SK-N-SH (cell line): Measurements from ENCODE around the gene ZBTB43. TPM values are rescaled to one million over a fixed set of nuclear protein-coding genes. Genes with fewer than 3 reads are reported as not detected.

Source experiments
- CTCF ChIA-PET: fragments of 300-600, 350-600 bp; formaldehyde crosslinking; extraction: SDS; loops from one replicate; lab custom pipeline; 2021; lab: Yijun Ruan, JAX
- POLR2A ChIA-PET: fragments of 350-600 bp; sonication (Branson Sonifier 250); formaldehyde crosslinking; extraction: SDS; loops from one replicate; lab custom pipeline; 2020; ENCODE audit warnings: antibody characterized with exemption, inconsistent platforms; lab: Yijun Ruan, JAX
- DNase-seq: peaks from one replicate; pipeline ENCODE4 v3.0.0; 2012
- H2AFZ ChIP-seq: fragments of 200-600 bp; sonication (generic); 2 replicates; pipeline ENCODE4 v1.8.1; 2016; ENCODE audit warnings: antibody characterized with exemption, mild to moderate bottlenecking, low read depth
- H3F3A ChIP-seq: fragments of 200-600 bp; sonication (generic); replicated peaks from 2 replicates; pipeline ENCODE3; 2016; ENCODE audit warnings: antibody characterized with exemption, mild to moderate bottlenecking; ENCODE audit not compliant: insufficient read depth
- H3K27ac ChIP-seq, 2 experiments: fragments of 200-500 bp in 1 of 2; fragments of 200-600 bp in 1 of 2; sonication (Bioruptor generic) in 1 of 2; sonication (generic), shearing (Covaris generic) in 1 of 2; 2 replicates each; pipeline versions ENCODE4 v1.5.1 to v1.6.1; 2014 to 2016; ENCODE audit warnings: low read depth in 2 of 2, inconsistent platforms in 1 of 2, low read length in 1 of 2, mild to moderate bottlenecking in 1 of 2, mixed read lengths in 1 of 2
- H3K27me3 ChIP-seq: fragments of 200-600 bp; sonication (generic), shearing (Covaris generic); 2 replicates; pipeline ENCODE4 v1.6.1; 2016; ENCODE audit warnings: mixed run types; ENCODE audit not compliant: insufficient read depth
- H3K36me3 ChIP-seq, 2 experiments: fragments of 200-500 bp in 1 of 2; fragments of 200-600 bp in 1 of 2; sonication (Bioruptor generic) in 1 of 2; sonication (generic) in 1 of 2; replicated peaks in 1 of 2; 2 replicates each; pipeline versions ENCODE3 to v1.5.1; 2014 to 2016; ENCODE audit warnings: low read length in 1 of 2, mild to moderate bottlenecking in 1 of 2; ENCODE audit not compliant: insufficient read depth in 2 of 2, control insufficient read depth in 1 of 2
- H3K4me1 ChIP-seq, 2 experiments: fragments of 200-500 bp in 1 of 2; fragments of 200-600 bp in 1 of 2; sonication (Bioruptor generic) in 1 of 2; sonication (generic), shearing (Covaris generic) in 1 of 2; 2 replicates each; pipeline versions ENCODE4 v1.5.1 to v1.6.1; 2014 to 2016; ENCODE audit warnings: low read depth in 1 of 2, low read length in 1 of 2, mixed run types in 1 of 2; ENCODE audit not compliant: insufficient read depth in 2 of 2, control insufficient read depth in 1 of 2
- H3K4me2 ChIP-seq: fragments of 200-600 bp; sonication (generic), shearing (Covaris generic); 2 replicates; pipeline ENCODE4 v1.6.1; 2017; ENCODE audit warnings: mixed run types
- H3K4me3 ChIP-seq, 2 experiments: fragments of 200-500 bp in 1 of 2; fragments of 200-600 bp in 1 of 2; sonication (Bioruptor generic) in 1 of 2; sonication (generic), shearing (Covaris generic) in 1 of 2; 2 replicates each; pipeline versions ENCODE4 v1.5.1 to v1.8.1; 2014 to 2016; ENCODE audit warnings: low read depth in 2 of 2, inconsistent platforms in 1 of 2, low read length in 1 of 2, mild to moderate bottlenecking in 1 of 2, mixed read lengths in 1 of 2, moderate library complexity in 1 of 2
- H3K79me2 ChIP-seq: fragments of 200-600 bp; sonication (generic); 2 replicates; pipeline ENCODE4 v1.8.1; 2017; ENCODE audit warnings: mild to moderate bottlenecking; ENCODE audit not compliant: insufficient read depth
- H3K9ac ChIP-seq: fragments of 200-600 bp; sonication (generic); 2 replicates; pipeline ENCODE4 v1.6.1; 2017; ENCODE audit warnings: mixed run types
- H3K9me2 ChIP-seq: fragments of 200-600 bp; sonication (generic); 2 replicates; pipeline ENCODE4 v1.6.1; 2017; ENCODE audit warnings: mixed run types
- H3K9me3 ChIP-seq: fragments of 200-600 bp; sonication (generic); 2 replicates; pipeline ENCODE4 v1.6.1; 2017; ENCODE audit warnings: mixed run types, mild to moderate bottlenecking, moderate library complexity
- H4K20me1 ChIP-seq: fragments of 200-600 bp; sonication (generic); 2 replicates; pipeline ENCODE4 v1.6.1; 2017; ENCODE audit warnings: mild to moderate bottlenecking, mixed run types; ENCODE audit not compliant: insufficient read depth
- CHD2 ChIP-seq: fragments of 150-350 bp; IDR thresholded peaks from 2 replicates; pipeline ENCODE4 v1.6.1; 2018; ENCODE audit warnings: low read length; ENCODE audit not compliant: partially characterized antibody
- CTCF ChIP-seq: fragments of 200-600 bp; sonication (generic); IDR thresholded peaks from 2 replicates; pipeline ENCODE4 v1.6.1; 2017; ENCODE audit warnings: antibody characterized with exemption, mild to moderate bottlenecking, moderate library complexity
- ELF1 ChIP-seq: IDR thresholded peaks from 2 replicates; pipeline ENCODE4 v1.4.0; 2012
- EP300 ChIP-seq, 2 experiments: IDR thresholded peaks; 2 replicates each; pipeline versions ENCODE4 v1.4.0 to v1.6.1; 2012; ENCODE audit warnings: borderline replicate concordance in 1 of 2, low read depth in 1 of 2, low read length in 1 of 2
- EZH2phosphoT487 ChIP-seq: fragments of 200-600 bp; sonication (generic); IDR thresholded peaks from 2 replicates; pipeline ENCODE4 v1.6.1; 2017; ENCODE audit warnings: low read depth, mixed run types, mild to moderate bottlenecking, antibody characterized with exemption, moderate library complexity, borderline replicate concordance
- FOXM1 ChIP-seq: IDR thresholded peaks from 2 replicates; pipeline ENCODE4 v1.4.0; 2012; ENCODE audit warnings: low read depth, mild to moderate bottlenecking
- GABPA ChIP-seq: IDR thresholded peaks from 2 replicates; pipeline ENCODE4 v1.4.0; 2012; ENCODE audit warnings: low read depth, mild to moderate bottlenecking
- GATA2 ChIP-seq: sonication (generic); formaldehyde crosslinking; IDR thresholded peaks from 2 replicates; pipeline ENCODE4 v1.5.0; 2020; ENCODE audit warnings: mild to moderate bottlenecking, missing genetic modification reagents
- IRF3 ChIP-seq: fragments of 150-350 bp; IDR thresholded peaks from 2 replicates; pipeline ENCODE4 v1.6.1; 2016; ENCODE audit warnings: mild to moderate bottlenecking, low read depth, low read length
- JUND ChIP-seq: IDR thresholded peaks from 2 replicates; pipeline ENCODE4 v1.4.0; 2012
- MAX ChIP-seq: IDR thresholded peaks from 2 replicates; pipeline ENCODE4 v1.4.0; 2012; ENCODE audit warnings: low read depth
- NFIC ChIP-seq: IDR thresholded peaks from 2 replicates; pipeline ENCODE4 v1.4.0; 2012; ENCODE audit warnings: borderline replicate concordance
- NRF1 ChIP-seq: IDR thresholded peaks from 2 replicates; pipeline ENCODE4 v1.6.1; 2012; ENCODE audit warnings: low read depth, mild to moderate bottlenecking, low read length
- RFX5 ChIP-seq: IDR thresholded peaks from 2 replicates; pipeline ENCODE4 v1.6.1; 2012; ENCODE audit warnings: mild to moderate bottlenecking, improper control_type of control experiment, low read length
- TEAD4 ChIP-seq: IDR thresholded peaks from 2 replicates; pipeline ENCODE4 v1.4.0; 2012; ENCODE audit warnings: mild to moderate bottlenecking, borderline replicate concordance; ENCODE audit not compliant: insufficient read depth
- YY1 ChIP-seq: IDR thresholded peaks from 2 replicates; pipeline ENCODE4 v1.4.0; 2012; ENCODE audit warnings: low read depth, mild to moderate bottlenecking
- WGBS: methylation state at CpG from one replicate; pipeline ENCODE4 v1.1.6; 2017; ENCODE audit warnings: low lambda C conversion rate; 5-methylcytosine and 5-hydroxymethylcytosine counted together
- polyA plus RNA-seq, 3 experiments: library from polyadenylated mRNA; depleted of rRNA; stranded (reverse); fragments of >200 nt; gene quantifications; 2 replicates each; pipeline ENCODE4 v1.2.3, GENCODE V29; 2012

The ZBTB43 gene
- polyA plus RNA-seq, 1 of the 3 experiments (the other 2 are of a cell fraction) = 3.5 TPM

- CTCF ChIA-PET = interaction anchor here (0.7 kb wide), 1 partner anchor 46 kb away, joined by 3 read pairs; no protein-coding TSS in a partner anchor
- no peaks in the 10 kb centered on the region for H3K9me3 ChIP-seq
These were observed 22.4 kb downstream of the ZBTB43 start for GRCh38 chr9:126827227-126827626.

GRCh38 chr9:126829035-126829434, 24.2 kb downstream of the ZBTB43 start:
- peaks cover 27% of the 10 kb centered on the region for H4K20me1 ChIP-seq
- no peak for DNase-seq
- 100% methylated on average over 1 of the region's 1 CpG for WGBS
- H3K4me1 ChIP-seq = peaks cover 0 to 3% of the 10 kb centered on the region in 2 experiments; a peak in 1 of 4 replicates
- no peak overlapping the region for H3K4me2 ChIP-seq
- CTCF ChIA-PET = interaction anchor here (0.6 to 1.6 kb wide), 3 partner anchors 13 to 22 kb away, joined by 3 to 4 read pairs (median 4); no protein-coding TSS in a partner anchor
- no peaks in the 10 kb centered on the region for H3K27me3 ChIP-seq
- no peak overlapping the region for H3K4me3 ChIP-seq
- H3K9me3 ChIP-seq = no peaks in the 10 kb centered on the region
- peaks cover 62% of the 10 kb centered on the region for H3K79me2 ChIP-seq
- no peak overlapping the region for H2AFZ ChIP-seq
- H3K27ac ChIP-seq = no peak overlapping the region
- H3F3A ChIP-seq = no peaks in the 10 kb centered on the region
- no peaks in the 10 kb centered on the region for H3K9me2 ChIP-seq
- TF ChIP-seq EP300 (IDR thresholded peaks at IDR 0.05; ENCODE audit: borderline replicate concordance in 1 of 2, low read depth in 1 of 2, low read length in 1 of 2) = no peak
- TF ChIP-seq CTCF = no peak
- no peak for TF ChIP-seq EZH2phosphoT487
- TF ChIP-seq CHD2 = no peak
- TF ChIP-seq TEAD4 = no peak
- no peak for TF ChIP-seq NFIC
- no peak for TF ChIP-seq GABPA
- H3K36me3 ChIP-seq = peaks cover 18 to 27% of the 10 kb centered on the region in 2 experiments
- POLR2A ChIA-PET = no interaction called here
- no peak overlapping the region for H3K9ac ChIP-seq

More at GRCh38 chr9:126827227-126827626, 22.4 kb downstream of the ZBTB43 start:
- 100% methylated on average over 6 of the region's 7 CpGs for WGBS
- no peak overlapping the region for H3K27ac ChIP-seq
- H3K9me2 ChIP-seq = no peaks in the 10 kb centered on the region
- peaks cover 8% of the 10 kb centered on the region for H3F3A ChIP-seq
- peaks cover 0 to 19% of the 10 kb centered on the region in 2 experiments for H3K36me3 ChIP-seq
- H3K4me2 ChIP-seq = no peak overlapping the region
- H3K4me1 ChIP-seq = peaks cover 0 to 3% of the 10 kb centered on the region in 2 experiments; a peak in 1 of 4 replicates
- H3K9ac ChIP-seq = no peak overlapping the region
- no peak for TF ChIP-seq NRF1
- TF ChIP-seq MAX = no peak
- TF ChIP-seq ELF1 = no peak
- TF ChIP-seq EZH2phosphoT487 = no peak
- no peak for TF ChIP-seq RFX5
- TF ChIP-seq YY1 = no peak
- TF ChIP-seq GATA2 = no peak
- TF ChIP-seq FOXM1 = no peak
- no peak for TF ChIP-seq IRF3
- no peak for TF ChIP-seq JUND
- DNase-seq = no peak
- peaks cover 28% of the 10 kb centered on the region for H4K20me1 ChIP-seq
- no peak overlapping the region for H3K4me3 ChIP-seq
- POLR2A ChIA-PET = no interaction called here
- peaks cover 62% of the 10 kb centered on the region for H3K79me2 ChIP-seq
- no peak overlapping the region for H2AFZ ChIP-seq
- H3K27me3 ChIP-seq = no peaks in the 10 kb centered on the region
